ENCODE results near the gene JAML.
"Not testable (repeated sequence)": the region's sequence is repeated elsewhere in the genome, so short reads cannot be mapped to it uniquely, and the experiment has no call there.

The JAML gene

DNA sequence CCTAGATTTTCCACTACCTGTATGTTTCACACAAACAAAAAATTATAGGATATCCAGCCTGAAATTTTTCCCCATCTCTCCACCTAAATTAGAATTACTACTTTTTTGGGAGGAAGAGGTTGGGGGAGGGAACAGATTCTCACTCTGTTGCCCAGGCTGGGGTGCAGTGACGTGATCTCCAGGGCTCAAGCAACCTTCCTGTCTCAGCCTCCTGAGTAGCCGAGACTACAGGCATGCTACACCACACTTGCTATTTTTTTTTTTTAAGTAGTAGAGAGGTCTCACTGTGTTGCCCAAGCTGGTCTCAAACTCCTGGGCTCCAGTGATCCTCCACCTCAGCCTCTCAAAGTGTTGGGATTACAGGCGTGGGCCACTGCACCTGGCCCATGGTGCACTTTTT is 9.5 kb downstream of the JAML start:
- no peak for DNase-seq

DNA sequence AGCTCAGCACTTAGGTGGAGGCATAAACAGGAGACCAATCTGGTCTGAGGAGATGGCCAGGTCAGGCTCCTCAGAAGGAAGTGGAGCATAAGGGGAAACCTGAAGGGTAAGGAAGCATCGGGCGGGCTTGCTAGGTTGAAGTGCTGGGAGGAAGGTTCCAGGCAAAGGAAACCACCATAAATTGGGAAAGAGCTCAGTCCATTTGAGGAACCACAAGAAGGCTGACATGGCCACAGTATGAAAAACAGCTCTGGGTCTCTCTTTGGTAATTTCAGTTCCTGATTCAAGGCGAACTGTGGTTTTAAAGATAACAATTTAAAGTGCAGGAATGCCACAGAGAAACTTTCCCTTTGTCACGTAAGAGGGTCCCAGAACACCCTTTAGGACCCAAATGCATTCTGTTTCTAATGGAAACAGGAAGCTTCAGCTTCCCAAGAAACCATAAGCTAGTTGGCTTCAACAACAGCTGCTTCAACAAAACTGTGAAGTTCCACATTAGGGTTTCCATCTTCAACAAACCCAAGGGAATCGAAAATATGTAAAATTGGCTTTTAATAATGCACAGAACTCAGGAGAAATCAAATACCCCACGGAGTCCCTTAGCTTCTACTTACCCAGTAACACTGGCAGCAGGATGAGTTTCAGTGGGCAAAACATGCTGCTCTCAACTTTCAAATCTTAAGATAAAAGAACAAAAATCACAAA is 10.4 kb downstream of the JAML start:
- DNase-seq = no peak

DNA sequence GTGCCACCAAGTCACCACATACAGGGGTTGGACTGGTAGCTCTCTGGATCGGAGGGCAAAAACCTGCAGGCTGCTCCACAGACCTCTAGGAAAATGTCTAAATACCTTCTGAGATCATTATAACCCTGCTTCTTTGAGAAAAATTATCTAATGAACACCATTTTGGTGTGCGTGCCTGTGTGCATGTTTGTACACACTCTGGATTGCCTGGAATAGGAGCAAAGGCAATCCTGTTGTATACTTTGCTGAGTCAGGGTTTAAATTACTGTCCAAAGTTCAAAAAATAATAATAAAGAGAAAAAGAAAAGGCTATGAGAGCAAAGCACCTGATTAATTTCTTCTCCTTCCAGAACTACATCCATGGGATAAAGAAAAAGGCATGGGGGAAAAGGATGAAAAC is 11.0 kb downstream of the JAML start:
- no peak for DNase-seq

DNA sequence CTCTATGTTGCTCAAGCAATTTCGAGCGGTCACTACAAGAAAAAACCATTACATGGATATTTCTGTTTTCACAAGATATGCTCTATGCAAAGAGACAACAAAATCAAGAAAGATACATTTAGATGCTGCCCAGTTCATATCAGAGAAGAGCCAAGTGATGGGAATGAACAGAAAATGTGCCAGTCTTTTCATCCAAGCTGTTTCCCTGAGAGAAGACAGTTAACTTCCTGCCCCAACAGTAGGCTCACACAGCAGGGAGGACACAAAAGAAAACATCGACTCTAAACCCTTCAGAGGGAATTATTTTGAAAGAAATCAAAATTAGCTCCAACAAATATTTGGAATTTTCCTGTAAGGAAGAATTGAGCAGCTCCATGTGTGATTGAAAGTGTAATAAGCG is 11.6 kb downstream of the JAML start:
- DNase-seq = no peak

DNA sequence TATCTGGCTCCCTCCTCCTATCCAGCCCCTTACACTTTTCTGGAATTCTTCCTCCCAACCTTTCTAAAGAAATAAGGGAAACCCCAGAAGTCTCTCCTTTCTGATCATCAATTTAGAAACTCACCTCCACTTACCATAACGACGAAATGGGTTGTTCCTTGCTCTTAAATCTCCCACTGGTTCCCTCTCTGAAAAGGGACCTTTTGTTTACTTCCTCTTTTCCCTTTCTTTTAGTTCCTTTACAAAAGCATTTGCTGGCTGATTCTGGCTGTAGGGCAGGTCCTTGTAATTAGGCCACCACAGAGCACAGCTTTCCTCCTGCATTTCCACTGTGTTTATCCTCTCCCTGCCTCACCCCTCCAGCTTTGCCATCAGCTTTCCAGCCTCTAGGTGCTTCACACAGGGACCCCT is 12.0 kb downstream of the JAML start:
- peak; percentile 9 for DNase-seq

DNA sequence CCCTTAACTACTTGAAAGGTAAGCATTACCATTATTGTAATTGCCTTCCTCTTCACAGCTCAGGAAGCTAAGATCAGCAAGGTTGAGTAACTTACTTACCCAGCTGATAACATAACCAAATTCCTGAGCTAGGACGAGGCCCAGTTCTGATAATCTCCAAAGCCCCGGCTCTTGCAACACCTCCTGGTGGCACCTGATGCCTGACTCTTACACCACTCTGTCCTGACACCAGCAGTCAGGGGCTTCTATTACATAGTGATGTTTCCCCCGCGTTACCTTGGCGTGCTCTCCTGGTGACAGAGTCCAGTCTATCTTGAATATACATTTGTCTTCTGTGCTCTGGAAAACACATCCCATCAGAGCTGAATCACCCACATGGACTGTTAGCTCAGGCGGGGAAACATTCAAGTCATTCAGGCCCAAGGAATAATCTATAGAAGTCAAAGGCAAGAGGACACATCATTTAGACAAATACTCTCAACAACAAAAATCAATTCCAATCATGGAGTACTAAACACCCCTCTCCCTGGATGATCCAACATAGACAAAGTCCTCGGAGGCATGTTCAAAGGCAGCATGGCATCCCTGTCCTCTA is 12.6 kb downstream of the JAML start:
- no peak for DNase-seq

DNA sequence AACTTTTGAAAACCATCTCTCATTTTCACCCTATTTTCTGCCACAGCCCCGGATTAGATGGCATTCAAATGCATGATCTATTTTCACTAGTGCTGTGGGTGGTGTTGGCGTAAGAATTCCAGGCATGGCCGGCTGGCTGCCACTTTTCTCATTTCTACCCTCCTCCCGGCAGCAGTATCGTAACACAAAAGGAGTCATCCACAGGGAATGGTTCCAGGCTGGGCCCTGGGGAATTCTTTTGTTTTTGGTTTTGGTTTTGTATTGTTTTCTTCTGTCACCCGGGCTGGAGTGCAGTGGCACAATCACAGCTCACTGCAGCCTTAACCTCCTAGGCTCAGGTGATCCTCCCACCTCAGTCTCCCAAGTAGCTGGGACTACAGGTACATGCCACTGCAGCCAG is 13.8 kb downstream of the JAML start:
- DNase-seq = no peak

DNA sequence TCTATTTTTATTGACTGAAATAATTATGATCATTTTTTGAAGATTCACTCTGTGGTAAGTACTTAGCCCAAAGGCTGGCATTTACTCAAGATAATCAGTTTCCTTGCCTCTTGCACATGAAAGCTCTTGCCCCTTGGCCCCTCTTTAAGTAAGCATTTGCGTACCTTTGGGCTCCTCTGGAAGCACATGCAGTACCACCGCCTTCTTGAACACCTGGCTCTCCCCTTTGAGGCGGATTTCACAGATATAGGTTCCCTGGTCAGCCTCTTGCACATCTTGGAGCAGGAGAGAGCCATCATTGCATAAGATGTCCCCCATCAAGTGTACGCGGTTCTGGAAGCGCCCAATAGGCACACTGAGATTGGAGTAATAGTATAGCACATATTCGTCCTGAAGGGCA is 14.5 kb downstream of the JAML start:
- DNase-seq = no peak

DNA sequence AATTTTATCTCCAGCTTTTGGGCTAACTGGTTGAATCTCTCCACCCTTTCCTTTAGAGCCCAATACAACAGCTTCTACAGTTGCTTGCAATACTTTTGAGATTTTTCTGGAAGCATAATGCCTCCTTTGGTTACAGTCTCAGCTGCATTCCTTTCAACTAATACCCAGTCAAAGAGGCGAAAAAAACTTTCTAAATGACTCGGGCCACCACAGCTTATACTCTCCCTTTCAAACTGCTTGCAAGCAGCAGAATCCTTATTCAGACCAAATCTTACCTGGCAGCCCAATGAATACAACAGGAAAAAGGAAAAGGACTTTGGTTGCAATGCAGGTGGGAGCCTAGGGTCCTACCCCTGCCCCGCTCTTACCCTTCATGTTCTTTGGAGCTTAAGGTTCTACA is 15.8 kb downstream of the JAML start:
- DNase-seq = no peak

DNA sequence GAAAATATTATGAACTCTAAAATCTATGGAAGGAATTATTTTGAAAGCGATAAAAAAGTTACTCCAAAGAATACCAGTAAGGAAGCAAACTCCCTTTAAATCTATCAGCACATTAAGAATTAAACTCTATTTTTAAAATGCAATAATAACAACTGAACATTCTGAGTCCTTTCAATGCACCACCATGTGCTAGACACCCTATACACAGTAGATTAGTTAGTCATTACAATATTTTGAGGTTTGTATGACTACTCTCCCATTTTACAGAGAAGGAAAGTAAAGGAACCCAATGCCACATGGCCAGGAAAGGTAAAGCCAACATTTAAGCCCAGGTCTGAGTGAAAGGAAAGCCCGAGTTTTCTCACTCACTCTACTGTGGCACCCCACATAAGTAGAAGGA is 17.7 kb downstream of the JAML start:
- no peak for DNase-seq

DNA sequence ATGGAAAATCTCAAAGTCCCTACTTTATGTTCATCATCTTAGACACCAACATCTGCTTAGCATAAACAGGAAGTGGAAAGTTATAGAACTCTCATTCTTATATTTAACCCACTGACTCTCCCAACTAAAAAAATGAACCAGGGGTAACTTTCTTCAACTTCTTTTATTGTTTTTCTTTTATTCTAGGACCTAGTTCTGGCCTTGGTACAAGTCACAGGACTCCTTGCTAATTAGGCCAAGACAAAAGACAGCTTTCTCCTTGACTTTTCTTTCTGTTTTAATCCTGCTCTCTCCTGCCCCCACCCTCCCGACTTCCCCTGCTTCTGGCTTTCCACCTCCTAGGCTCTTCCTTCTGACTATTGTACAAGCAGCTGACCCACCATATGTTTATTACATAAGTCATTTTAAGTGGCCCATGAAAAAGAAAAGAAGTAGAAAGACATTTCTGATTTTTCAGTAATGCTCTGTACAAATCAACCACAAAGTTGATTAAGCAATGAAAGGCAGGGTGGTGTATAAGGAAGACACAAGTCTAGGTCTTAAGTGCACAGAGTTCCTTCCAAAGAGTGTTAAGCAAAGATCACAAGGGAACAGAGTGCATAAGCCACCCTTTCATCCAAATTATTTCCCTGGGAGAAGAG is 18.3 kb downstream of the JAML start:
- DNase-seq = no peak

DNA sequence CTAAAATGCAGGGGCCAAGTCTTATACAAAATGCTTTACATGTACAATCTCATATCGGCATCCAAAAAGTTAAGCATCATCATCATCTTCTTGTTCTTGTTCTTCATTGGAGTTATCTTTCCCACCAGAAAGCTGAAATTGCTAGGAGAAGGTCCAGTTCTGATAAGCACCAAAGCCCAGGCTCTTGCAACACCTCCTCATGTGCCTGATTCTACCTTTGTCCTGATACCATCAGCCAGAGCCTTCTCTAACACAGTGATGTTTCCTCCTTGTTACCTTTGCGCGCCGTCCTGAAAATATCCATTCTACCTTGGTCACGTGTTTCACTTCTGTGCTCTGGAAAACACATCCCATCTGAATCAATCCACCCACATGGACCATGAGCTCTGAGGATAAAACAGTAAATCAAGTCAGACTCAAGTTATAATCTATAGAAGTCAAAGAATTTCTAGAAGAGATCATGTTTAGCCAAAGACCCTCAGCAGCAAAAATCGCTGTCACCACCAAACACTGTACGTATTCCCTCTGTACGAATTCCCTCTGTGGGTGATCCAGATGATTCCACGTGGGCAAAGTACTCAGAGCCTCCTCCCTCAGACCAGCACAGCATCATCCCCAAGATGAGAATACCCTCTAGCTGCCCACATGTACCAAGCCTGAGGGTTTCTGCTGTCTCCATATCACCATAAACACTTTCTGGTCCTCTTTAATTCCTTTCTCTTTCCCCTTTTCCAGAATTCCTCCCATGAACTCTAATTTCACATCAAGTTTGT is 19.0 kb downstream of the JAML start:
- DNase-seq = no peak

DNA sequence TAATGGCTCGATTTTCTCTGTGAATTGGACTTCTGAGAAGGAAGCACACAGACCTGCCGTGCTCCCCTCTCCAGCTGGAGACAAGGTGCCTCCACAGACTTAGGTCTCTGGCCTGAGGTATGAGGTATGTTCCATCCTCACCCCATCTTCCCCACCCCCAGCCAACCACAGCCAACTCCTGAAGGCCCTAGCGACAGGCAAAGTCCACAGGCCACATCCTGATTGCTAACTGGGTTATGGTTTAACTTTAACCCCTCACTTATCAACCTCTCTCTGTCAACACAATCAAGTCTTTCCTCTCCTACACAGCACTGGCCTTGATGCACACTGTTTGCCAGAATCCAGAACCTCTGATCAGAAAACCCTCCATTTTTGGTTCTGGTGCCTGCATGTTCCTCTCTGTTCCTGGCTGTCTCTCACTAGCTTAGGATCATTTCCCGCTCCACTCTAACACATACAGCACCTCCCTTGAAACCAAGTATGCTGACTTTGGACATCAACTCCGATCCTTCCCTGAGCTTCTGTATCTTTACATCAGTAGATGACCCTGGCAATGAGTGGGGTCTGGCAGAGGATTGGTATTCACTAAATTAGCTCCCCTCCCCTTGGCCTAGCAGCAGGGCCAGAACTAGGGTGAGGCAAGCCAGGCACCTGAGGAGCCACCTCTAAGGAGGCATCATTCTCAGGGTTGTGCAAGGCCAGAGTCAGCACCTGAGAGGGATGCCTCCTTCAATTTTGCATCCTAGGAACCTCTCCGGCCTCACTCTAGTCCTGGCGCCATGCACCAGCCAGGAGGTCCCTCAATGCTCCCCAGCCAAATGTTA is 22.0 kb downstream of the JAML start:
- no peak for DNase-seq

DNA sequence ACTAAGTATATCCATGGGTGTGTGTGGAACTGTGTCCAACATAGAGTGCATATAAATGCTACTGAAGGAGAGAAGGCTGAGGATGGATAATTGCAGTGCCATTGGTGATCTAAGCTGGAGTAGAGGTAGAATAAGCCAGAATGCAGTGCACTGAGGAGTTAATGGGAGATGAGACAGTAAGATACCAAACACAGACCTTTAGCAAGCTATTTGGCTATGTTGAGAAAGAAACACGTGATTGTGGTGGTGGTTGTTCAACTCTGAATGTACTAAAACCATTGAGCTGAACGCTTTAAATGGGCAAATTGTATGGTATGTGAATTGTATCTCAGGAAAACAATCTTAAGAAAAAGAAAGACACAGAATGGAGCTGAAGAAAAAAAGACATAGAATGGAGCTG is 22.8 kb downstream of the JAML start:
- DNase-seq = no peak

DNA sequence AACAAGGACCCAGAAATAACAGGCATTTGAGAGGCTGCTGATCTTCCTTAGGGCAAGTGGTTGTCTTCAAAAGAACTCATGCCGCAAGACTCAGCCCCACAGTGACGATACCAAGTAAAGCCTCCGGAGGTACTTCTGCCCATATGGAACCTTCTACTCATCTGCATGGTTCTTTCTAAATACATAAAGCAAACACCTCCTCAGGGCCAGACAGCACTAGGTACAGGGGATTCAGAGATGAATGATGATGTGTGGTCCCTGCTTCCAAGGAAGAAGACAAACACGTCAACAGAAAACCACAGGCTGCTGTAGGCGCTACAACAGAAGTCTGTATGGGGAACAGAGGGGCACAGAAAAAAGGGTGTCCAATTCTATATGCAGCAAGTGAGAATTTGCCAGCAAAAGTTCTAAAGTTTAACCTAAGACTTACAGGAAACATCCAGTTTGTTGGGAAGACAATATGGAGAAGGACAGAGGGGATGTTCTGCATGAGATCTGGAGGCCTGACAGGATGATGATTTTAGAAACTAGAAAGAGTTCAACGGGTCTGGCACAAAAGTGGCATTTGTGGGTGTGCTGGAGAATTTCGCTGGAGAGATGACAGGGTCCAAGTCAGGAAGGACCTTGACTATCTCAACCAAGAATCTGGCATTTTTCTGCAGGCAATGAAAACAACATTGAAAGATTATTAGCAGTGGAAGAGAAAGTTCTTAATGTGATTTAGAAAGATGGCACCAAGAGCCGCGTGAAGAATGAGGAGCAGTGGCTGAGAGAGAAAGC is 23.7 kb downstream of the JAML start:
- DNase-seq = no peak

DNA sequence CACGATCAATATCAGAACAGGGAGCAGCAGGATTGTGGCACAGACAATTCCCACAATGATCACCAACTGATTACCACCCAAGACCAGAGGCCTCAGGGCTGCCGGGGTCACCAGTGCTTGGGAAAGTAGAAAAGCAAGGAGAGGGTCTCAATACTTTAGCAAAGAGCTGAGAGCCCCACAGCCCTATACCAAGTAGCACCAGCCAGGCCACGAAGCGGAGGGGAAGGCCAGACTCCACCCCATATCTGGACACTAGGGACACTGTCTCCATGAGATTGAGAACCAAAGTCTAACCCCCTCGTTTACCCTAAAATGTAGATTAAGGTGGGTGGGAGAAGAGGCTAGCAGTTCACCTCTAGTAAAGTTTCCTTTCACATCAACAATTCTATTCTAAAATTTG is 24.3 kb downstream of the JAML start:
- no peak for DNase-seq

DNA sequence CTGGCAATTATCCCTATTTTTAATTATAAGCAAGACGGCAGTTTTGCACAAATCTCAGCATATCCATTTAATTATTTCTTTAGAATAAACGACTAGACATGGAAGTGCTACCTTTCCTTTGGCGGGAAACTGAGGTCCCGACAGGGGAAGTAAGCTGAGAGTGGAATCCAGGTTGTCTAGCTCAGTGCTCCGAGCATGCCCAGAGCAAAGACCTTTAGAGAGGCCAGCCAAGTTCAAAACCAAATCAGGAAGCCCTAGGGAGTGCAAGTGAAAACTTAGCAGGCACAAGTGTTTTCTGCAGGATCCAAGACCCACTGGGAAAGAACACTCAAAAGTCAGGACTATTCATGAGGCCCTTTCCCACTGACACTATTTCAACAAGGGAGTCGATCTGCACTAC is 25.7 kb downstream of the JAML start:
- no peak for DNase-seq

DNA sequence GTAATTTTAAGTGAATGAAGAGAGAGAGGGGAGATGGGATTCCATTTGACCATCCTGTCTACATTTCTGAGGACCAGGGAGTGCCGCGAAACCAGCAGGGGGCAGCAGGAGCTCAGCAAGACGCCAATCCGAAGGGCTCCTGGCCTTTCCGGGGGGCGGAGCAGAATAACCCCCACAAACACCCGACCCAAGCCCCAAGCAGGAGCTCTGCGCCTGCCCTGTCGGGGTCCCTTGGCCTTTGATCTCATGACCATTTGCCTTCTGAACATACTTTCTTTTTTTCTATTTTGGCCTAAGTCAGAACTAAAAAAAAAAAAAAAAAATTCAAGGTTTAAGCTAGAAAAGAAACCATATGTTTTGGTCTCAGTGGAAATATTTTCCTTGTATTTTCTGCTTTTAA is 26.4 kb downstream of the JAML start:
- peak; percentile 28 for DNase-seq

DNA sequence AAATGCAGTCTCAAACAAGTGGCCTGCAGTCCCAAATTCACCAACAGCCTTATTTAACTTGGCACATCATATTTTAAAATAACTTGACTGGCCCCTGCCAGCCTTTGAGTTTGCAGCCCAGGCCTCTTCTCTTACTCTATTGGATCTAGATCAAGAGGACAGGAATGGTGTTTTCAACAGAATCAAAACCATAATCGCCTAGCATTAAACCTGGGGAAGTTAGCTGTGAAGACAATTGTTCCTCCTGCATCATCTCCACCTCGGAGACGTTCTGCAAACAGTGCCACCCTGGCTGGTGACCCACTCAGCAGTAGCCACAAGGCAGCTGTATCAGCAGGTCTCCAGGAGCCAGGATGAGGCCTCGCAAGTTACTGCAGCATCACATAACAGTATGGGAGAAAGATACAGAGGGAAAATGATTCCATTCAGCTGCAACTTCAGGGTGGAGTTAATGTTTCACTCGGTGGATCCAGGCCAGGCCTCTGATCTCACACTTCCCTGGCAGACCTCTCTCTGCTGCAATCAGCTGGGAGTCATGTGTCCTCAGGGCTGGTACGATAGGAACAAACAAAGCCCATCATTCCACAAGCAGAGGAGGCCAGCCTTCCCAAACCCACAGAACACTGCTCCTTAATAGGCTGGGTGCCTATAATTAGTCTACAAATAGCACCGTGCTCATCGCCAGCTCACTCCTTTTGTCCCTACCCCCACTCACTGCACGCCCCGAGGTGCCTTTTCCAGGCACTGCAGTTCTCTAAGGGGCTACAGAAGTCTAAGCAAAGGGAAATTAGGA is 29.8 kb downstream of the JAML start:
- peak; percentile 9 for DNase-seq

DNA sequence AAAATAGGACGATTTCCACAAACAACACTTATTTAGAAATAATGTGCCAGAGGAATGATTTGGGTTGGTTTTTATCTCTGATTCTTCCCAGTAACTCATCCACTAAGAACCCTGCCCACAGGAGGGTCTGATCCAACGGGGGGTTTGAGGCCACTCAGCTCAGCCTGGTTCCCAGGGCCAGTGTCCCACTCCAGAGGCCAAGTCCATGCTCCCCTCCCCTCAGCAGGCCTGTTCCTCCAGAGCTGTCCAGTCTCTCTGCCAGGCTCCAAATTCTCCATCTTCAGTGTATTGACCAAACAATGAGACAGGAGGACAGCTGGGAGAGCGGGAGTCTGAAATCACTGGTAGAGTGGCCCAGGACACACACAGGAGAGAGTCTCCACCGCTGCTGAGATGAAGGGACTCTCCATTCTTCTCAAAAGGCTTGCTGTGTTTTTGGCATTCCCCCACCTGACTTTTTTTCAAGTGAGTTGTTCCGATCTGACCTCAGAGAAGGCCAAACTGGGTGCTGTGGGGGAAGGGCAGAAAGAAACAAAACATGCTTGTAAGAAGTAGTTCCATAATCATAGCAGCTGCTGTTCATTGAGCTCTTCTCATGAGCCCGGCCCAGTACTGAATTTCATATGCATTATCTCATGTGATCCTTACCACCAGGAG is 30.8 kb downstream of the JAML start:
- no peak for DNase-seq

DNA sequence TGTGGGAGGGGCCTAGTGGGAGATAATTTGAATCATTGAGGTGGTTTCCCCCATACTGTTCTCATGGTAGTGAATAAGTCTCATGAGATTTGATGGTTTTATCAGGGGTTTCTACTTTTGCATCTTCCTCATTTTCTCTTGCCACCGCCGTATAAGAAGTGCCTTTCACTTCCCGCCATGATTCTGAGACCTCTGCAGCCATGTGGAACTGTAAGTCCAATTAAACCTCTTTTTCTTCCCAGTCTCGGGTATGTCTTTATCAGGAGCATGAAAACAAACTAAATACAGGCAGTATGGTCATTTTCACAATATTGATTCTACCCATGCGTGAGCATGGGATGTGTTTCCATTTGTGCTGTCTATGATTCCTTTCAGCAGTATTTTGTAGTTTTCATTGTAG is 32.0 kb downstream of the JAML start:
- DNase-seq = not testable (repeated sequence)
